ENCODE data around the gene ELOVL7. TPM values are rescaled to one million over a fixed set of nuclear protein-coding genes. Genes with fewer than 3 reads are reported as not detected.
"Not testable (repeated sequence)": the region's sequence is repeated elsewhere in the genome, so short reads cannot be mapped to it uniquely, and the experiment has no call there.

The ELOVL7 gene
- total RNA-seq, 2 experiments from 2014 or later: 0.71 to 1.1 TPM

DNA sequence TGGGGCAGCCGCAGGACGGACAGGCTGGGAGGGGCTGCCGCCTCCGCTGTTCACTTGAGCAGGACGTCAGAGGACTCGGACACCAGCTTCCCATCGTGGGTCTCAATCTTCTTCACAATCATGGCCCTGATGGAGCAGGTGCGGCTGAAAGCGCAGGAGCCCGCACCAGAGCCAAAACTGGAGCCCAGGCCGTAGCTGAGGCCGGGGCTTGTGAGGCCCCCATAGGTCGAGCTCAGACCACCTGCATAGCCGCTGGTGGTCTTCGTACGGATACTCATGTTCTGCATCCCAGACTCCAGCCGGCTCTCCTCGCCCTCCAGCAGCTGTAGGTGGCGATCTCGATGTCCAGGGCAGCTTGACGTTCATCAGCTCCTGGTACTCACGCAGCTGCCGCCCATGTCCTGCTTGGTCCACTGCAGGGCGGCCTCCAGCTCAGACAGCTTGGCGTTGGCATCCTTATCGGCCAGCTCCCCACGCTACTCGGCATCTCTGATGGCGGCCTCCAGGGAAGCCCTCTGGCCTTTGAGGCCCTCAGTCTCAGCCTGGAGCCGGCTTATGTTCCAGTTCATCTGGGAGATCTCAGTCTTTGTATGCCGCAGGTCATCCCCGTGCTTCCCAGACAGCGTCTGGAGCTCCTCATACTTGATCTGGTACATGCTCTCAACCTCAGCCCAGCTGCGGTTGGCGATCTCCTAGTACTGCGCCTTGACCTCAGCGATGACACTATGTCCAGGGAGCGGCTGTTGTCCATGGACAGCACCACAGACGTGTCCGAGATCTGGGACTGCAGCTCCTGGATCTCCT, 100.4 kb downstream of the ELOVL7 start:
- no peak overlapping the region for H3K27ac Mint-ChIP-seq
- CTCF ChIA-PET: no interaction called here
- POLR2A ChIA-PET: no interaction called here
- no peak overlapping the region for H3K4me3 Mint-ChIP-seq
- no peaks in the 10 kb centered on the region for H3K36me3 Mint-ChIP-seq (ENCODE audit: low read depth)
- no peak for DNase-seq
- peaks cover 3% of the 10 kb centered on the region for H3K27me3 Mint-ChIP-seq
- peaks cover 7% of the 10 kb centered on the region for H3K9me3 Mint-ChIP-seq
- no peaks in the 10 kb centered on the region for H3K4me1 Mint-ChIP-seq

DNA sequence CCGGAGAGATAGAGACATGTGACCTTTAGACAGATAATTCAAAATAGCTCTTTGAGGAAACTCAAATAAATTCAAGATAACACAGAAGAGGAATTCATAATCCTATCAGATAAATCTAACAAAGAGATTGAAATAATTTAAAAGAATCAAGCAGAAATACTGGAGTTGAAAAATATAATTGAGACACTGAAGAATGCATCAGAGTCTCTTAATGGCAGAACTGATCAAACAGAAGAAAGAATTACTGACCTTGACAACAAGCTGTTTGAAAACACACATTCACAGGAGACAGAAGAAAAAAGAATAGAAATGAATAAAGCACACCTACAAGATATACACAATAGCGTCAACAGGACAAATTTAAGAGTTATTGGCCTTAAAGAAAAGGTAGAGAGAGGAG, 103.7 kb downstream of the ELOVL7 start:
- no peak overlapping the region for H3K4me3 Mint-ChIP-seq
- no peaks in the 10 kb centered on the region for H3K36me3 Mint-ChIP-seq (ENCODE audit: low read depth)
- H3K27ac Mint-ChIP-seq: no peak overlapping the region
- no peaks in the 10 kb centered on the region for H3K4me1 Mint-ChIP-seq
- ChIA-PET CTCF (no interaction called here), POLR2A (no interaction called here)
- peaks cover 8% of the 10 kb centered on the region for H3K27me3 Mint-ChIP-seq
- no peak for DNase-seq
- peaks cover 7% of the 10 kb centered on the region for H3K9me3 Mint-ChIP-seq

DNA sequence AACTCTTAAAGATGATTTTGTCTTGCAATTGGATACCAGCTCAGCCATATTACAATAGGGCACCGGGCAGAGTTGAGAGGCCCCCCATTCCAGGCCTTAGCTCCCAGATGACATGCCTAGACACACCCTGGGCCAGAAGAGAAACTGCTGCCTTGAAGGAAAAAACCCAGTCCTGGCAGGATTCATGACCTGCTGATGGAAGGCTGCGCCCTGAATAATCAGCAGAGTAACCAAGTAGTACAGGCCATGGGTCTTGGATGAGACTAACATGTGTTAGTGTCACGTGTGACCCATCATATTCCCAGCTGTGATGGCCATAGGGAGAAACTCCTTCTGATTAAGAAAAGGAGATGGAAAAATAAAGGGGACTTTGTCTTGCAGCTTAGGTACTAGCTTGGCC, 105.1 kb downstream of the ELOVL7 start:
- Mint-ChIP-seq H3K4me1 (no peaks in the 10 kb centered on the region), H3K9me3 (peaks cover 7% of the 10 kb centered on the region), H3K27me3 (peaks cover 10% of the 10 kb centered on the region), H3K4me3 (no peak overlapping the region), H3K36me3 (ENCODE audit: low read depth) (no peaks in the 10 kb centered on the region), H3K27ac (no peak overlapping the region)
- ChIA-PET POLR2A (no interaction called here), CTCF (no interaction called here)
- DNase-seq: no peak

DNA sequence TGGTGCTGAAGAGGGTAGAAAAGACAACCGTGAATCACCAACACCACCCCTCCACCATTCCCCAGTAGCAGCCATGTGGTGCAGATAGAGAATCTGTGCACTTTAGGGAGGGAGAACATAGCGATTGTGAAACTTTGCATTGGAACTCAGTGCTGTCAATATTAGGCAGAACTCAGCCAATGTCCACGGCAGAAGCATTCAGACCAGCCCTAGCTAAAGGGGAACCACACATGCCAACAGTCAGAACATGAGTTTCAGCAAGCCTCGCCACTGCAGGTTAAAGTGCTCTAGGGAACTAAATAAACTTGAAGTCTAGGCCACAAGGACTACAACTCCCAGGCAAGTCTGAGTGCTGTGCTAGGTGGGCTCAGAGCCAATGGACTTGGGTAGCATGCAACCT, 105.6 kb downstream of the ELOVL7 start:
- POLR2A ChIA-PET: no interaction called here
- H3K4me3 Mint-ChIP-seq: no peak overlapping the region
- CTCF ChIA-PET: no interaction called here
- H3K9me3 Mint-ChIP-seq: peaks cover 7% of the 10 kb centered on the region
- H3K27ac Mint-ChIP-seq: no peak overlapping the region
- H3K27me3 Mint-ChIP-seq: peaks cover 10% of the 10 kb centered on the region
- H3K36me3 Mint-ChIP-seq (ENCODE audit: low read depth): no peaks in the 10 kb centered on the region
- H3K4me1 Mint-ChIP-seq: no peaks in the 10 kb centered on the region
- DNase-seq: no peak

DNA sequence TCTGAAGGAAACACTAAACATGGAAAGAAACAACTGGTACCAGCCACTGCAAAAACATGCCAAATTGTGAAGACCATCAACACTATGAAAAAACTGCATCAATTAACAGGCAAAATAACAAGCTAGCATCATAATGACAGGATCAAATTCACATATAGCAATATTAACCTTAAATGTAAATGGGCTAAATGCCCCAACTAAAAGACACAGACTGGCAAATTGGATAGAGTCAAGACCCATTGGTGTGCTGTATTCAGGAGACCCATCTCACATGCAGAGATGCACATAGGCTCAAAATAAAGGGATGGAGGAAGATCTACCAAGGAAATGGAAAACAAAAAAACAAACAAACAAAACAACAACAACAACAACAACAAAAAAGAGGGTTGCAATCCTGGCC, 113.2 kb downstream of the ELOVL7 start:
- H3K27ac Mint-ChIP-seq; H3K36me3 Mint-ChIP-seq (ENCODE audit: low read depth); H3K4me3 Mint-ChIP-seq; CTCF ChIA-PET; DNase-seq; H3K9me3 Mint-ChIP-seq; H3K4me1 Mint-ChIP-seq; POLR2A ChIA-PET: not testable (repeated sequence)
- H3K27me3 Mint-ChIP-seq: peaks cover 13% of the 10 kb centered on the region

DNA sequence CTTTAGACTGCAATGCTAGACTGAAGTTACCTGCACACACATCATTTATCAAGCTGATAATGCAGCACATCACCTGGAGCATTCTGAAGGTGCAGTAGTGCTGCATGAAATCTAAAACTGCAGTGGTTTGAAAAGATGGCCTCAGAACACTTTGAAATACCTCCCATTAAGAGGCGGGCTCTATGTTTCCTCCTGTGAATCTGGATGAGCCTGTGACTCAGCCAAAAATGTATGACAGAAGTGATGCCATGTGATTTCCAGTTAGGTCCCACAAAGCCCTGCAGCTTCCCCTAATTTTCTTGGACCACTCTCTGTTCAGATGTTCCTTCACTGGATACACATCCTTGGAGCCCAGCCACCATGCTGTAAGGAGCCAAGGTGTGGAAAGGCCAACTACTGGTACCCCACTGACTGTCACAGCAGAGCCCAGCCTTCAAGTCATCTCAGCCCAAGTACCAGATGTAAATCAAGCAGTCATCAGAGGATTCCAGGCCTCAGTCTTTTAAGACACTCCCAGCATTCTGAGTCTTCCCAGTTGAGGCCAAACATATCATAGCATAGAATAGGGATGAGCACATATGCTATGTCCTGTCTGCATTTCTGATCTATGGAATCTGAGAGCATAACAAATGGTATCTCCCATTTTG, 116.9 kb downstream of the ELOVL7 start:
- POLR2A ChIA-PET: no interaction called here
- no peaks in the 10 kb centered on the region for H3K36me3 Mint-ChIP-seq (ENCODE audit: low read depth)
- CTCF ChIA-PET: no interaction called here
- no peak for DNase-seq
- no peak overlapping the region for H3K4me3 Mint-ChIP-seq
- H3K27me3 Mint-ChIP-seq: peaks cover 12% of the 10 kb centered on the region
- no peak overlapping the region for H3K27ac Mint-ChIP-seq
- H3K4me1 Mint-ChIP-seq: no peaks in the 10 kb centered on the region
- H3K9me3 Mint-ChIP-seq: no peaks in the 10 kb centered on the region

DNA sequence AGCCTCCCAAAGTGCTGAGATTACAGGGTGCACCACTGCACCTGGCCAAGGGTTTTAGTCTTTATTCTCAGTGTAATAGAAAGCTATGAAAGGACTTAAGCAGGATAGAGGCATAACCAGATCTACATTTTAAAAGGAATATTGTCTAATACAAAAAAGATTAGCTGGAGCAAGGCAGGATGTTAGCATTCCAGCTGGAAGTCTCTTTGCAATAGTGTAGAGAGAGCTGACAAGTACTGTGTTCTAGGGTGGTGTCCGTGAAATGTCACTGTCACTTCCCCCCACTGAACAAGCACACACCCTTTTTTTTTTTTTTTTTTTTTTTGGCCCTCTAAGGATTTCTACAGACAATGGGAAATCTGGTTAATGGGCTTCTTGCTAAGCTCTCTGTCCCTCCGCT, 119.9 kb downstream of the ELOVL7 start:
- ChIA-PET POLR2A (no interaction called here), CTCF (no interaction called here)
- Mint-ChIP-seq H3K36me3 (ENCODE audit: low read depth) (no peaks in the 10 kb centered on the region), H3K4me1 (no peaks in the 10 kb centered on the region), H3K27ac (no peak overlapping the region), H3K9me3 (no peaks in the 10 kb centered on the region), H3K27me3 (peaks cover 23% of the 10 kb centered on the region), H3K4me3 (no peak overlapping the region)
- no peak for DNase-seq

DNA sequence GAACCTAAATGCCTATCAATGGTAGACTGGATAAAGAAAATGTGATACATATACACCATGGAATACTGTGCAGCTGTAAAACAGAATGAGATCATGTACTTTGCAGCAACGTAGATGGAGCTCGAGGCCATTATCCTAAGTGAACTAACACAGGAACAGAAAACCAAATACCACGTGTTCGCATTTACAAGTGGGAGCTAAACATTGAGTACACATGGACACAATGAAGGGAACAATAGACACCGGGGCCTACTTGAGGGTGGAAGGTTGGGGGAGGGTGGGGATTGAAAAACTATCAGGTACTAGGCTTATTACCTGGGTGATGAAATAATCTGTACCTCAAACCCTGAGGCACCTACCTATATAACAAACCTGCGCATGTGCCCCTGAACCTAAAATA, 121.7 kb downstream of the ELOVL7 start:
- H3K4me3 Mint-ChIP-seq: no peak overlapping the region
- H3K27me3 Mint-ChIP-seq: peaks cover 23% of the 10 kb centered on the region
- ChIA-PET CTCF (no interaction called here), POLR2A (no interaction called here)
- H3K4me1 Mint-ChIP-seq: no peaks in the 10 kb centered on the region
- peaks cover 2% of the 10 kb centered on the region for H3K9me3 Mint-ChIP-seq
- no peak overlapping the region for H3K27ac Mint-ChIP-seq
- no peaks in the 10 kb centered on the region for H3K36me3 Mint-ChIP-seq (ENCODE audit: low read depth)
- no peak for DNase-seq

DNA sequence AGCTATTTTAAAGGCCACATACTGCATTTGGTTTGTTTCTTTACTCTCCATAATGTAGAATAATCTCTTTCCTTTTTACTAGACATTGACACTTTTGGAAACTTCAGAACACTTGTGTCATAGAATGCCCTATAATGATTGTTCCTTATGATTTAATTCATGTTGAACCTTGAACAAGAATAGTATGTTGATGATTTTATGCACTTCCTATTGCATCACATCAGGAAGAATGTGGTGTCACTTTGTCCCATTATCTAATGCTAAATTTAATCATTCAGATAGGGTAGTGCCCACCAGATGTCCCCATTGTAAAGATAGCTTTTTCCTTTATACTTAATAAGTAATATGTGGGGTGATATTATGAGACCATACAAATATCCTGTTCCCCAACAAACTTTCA, 124.7 kb downstream of the ELOVL7 start:
- Mint-ChIP-seq H3K27me3 (peaks cover 24% of the 10 kb centered on the region), H3K36me3 (ENCODE audit: low read depth) (peaks cover 2% of the 10 kb centered on the region), H3K27ac (no peak overlapping the region), H3K4me1 (no peaks in the 10 kb centered on the region), H3K4me3 (no peak overlapping the region), H3K9me3 (peaks cover 5% of the 10 kb centered on the region)
- DNase-seq: no peak
- POLR2A ChIA-PET: no interaction called here
- CTCF ChIA-PET: no interaction called here

DNA sequence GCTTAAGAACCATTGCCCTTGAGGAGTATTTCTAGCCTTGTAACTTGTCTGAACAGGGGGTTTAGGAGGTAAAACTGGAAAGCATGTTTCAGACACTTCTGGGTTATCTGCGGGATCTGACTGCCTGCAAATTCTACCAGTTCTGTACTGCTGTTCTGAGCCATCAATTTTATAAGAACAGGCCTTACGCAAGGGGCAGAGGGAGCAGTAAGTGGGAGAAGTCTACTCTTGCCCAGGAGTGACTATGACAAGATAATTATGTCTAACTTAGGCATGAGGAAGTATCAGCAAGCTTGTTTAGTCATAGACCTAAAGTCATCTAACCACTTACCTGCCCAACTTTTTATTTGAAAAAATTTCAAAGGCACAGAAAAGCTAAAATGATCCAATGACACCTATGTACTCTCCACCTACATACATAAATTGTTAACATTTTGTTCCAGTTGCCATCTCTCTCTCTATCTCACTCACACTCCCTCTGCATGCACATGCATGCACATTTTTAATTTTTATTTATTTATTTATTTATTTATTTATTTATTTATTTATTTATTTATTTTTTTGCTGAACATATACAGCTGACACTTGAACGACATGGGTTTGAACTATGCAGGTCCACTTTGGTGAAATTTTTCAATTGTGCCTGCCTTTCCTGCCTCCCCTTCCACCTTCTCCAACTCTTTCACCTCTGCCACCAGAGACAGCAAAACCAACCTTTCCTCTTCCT, 125.7 kb downstream of the ELOVL7 start:
- Mint-ChIP-seq H3K27ac (no peak overlapping the region), H3K9me3 (peaks cover 7% of the 10 kb centered on the region), H3K4me3 (no peak overlapping the region), H3K27me3 (peaks cover 23% of the 10 kb centered on the region), H3K4me1 (peaks cover under 1% of the 10 kb centered on the region), H3K36me3 (ENCODE audit: low read depth) (peaks cover 2% of the 10 kb centered on the region)
- ChIA-PET POLR2A (interaction anchor here (0.7 kb wide), 1 partner anchor 18 kb away, joined by 3 read pairs; the partner anchor contains the start of gene DEPDC1B), CTCF (no interaction called here)
- DNase-seq: no peak

DNA sequence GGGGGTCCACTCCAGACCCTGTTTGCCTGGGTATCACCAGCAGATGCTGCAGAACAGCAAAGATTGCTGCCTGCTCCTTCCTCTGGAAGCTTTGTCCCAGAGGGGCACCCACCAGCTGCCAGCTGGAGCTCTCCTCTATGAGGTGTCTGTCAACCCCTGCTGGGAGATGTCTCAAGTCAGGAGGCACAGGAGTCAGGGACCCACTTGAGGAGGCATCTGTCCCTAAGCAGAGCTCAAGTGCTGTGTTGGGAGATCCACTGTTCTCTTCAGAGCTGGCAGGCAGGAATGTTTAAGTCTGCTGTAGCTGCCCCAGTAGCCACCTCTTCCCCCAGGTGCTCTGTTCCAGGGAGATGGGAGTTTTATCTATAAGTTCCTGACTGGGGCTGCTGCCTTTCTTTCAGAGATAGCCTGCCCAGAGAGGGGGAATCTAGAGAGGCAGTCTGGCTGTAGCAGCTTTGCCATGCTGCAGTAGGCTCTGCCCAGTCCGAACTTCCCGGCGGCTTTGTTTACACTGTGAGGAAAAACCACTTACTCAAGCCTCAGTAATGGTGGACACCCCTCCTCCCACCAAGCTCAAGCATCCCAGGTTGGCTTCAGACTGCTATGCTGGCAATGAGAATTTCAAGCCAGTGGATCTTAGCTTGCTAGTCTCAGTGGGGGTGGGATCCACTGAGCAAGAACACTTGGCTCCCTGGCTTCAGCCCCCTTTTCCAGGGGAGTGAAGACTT, 128.7 kb downstream of the ELOVL7 start:
- H3K27ac Mint-ChIP-seq; DNase-seq; H3K4me1 Mint-ChIP-seq; H3K36me3 Mint-ChIP-seq (ENCODE audit: low read depth); CTCF ChIA-PET; H3K4me3 Mint-ChIP-seq: not testable (repeated sequence)
- POLR2A ChIA-PET: interaction anchor here (1.9 kb wide), 1 partner anchor 15 kb away, joined by 6 read pairs; the partner anchor contains the start of gene DEPDC1B
- H3K27me3 Mint-ChIP-seq: peaks cover 16% of the 10 kb centered on the region
- peaks cover 10% of the 10 kb centered on the region for H3K9me3 Mint-ChIP-seq

DNA sequence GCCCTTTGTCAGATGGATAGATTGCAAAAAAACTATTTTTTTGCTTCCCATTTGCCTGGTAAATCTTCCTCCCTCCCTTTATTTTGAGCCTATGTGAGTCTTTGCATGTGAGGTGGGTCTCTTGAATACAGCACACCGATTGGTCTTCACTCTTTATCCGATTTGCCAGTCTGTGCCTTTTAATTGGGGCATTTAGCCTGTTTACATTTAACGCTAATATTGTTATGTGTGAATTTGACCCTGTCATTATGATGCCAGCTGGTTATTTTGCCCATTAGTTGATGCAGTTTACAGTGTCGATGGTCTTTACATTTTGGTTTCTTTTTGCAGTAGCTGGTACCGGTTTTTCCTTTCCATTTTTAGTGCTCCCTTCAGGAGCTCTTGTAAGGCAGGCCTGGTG, 131.1 kb downstream of the ELOVL7 start:
- CTCF ChIA-PET: no interaction called here
- POLR2A ChIA-PET: interaction anchor here (1.2 kb wide), 1 partner anchor 13 kb away, joined by 4 read pairs; the partner anchor contains the start of gene DEPDC1B
- H3K4me1 Mint-ChIP-seq: peaks cover 5% of the 10 kb centered on the region
- H3K27ac Mint-ChIP-seq: no peak overlapping the region
- H3K9me3 Mint-ChIP-seq: peaks cover 10% of the 10 kb centered on the region
- peaks cover 10% of the 10 kb centered on the region for H3K27me3 Mint-ChIP-seq
- H3K36me3 Mint-ChIP-seq (ENCODE audit: low read depth): peaks cover 2% of the 10 kb centered on the region
- DNase-seq: no peak
- no peak overlapping the region for H3K4me3 Mint-ChIP-seq

DNA sequence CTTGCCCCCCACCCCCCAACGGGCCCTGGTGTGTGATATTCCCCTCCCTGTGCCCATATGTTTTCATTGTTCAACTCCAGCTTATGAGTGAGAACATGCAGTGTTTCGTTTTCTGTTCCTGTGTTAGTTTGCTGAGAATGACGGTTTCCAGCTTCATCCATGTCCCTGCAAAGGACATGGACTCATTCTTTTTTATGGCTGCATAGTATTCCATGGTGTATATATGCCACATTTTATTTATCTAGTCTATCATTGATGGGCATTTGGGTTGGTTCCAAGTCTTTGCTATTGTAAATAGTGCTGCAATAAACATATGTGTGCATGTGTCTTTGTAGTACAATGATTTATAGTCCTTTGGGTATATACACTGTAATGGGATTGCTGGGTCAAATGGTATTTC, 132.2 kb downstream of the ELOVL7 start:
- not testable (repeated sequence) for H3K4me1 Mint-ChIP-seq; H3K36me3 Mint-ChIP-seq (ENCODE audit: low read depth); H3K27ac Mint-ChIP-seq; DNase-seq; H3K27me3 Mint-ChIP-seq; H3K9me3 Mint-ChIP-seq; H3K4me3 Mint-ChIP-seq
- ChIA-PET POLR2A (interaction anchor here (2.4 kb wide), 1 partner anchor 12 kb away, joined by 8 read pairs; the partner anchor contains the start of gene DEPDC1B), CTCF (interaction anchor here (0.8 kb wide), 1 partner anchor 12 kb away, joined by 3 read pairs; the partner anchor contains the start of gene DEPDC1B)

Measured in activated CD4-positive, alpha-beta memory T cell treated with anti-CD3 and anti-CD28 coated beads, Interleukin-2, amount 10 ng/mL, durations not matched to agents 7 days and 5 days (primary cell).